Measurements from ENCODE around the gene RNU6-1. TPM values are rescaled to one million over a fixed set of nuclear protein-coding genes. Genes with fewer than 3 reads are reported as not detected.

The RNU6-1 gene
- total RNA-seq, 2 donors from 2014 or later: not detected

DNA sequence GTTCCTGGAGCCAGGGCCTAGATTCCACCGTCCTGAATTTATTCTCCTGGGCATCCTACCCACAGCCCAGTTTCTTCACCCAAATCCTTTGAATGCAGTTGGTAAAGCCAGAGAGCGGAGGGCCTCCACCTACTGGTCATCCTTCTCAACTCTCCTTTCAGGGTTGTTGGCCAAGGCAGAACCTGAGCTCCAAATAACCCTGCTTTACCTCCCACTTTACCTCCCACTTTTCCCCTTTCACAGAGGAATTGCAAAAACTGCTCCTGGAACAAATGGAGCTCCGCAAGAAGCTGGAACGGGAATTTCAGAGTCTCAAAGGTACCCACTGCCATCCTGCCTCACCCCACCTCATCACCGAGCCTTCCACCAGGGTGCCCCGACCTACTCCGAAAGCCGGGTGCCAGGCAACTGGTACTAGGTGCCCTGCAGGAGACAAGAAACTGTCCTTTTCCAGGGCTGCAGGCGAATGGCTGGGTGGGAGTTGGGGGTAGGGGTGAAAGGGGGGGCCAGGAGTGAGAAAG lies 7.8 kb downstream of the RNU6-1 start:
- peaks cover 100% of the 10 kb centered on the region for H3K27me3 ChIP-seq (ENCODE audit: control insufficient read depth, insufficient read depth, low read length, poor library complexity, severe bottlenecking)
- peak; percentile 82 for DNase-seq
- Mint-ChIP-seq H3K27ac (no peak overlapping the region), H3K9me3 (no peaks in the 10 kb centered on the region), H3K36me3 (ENCODE audit: low read depth) (no peaks in the 10 kb centered on the region), H3K4me1 (peaks cover 27% of the 10 kb centered on the region), H3K4me3 (no peak overlapping the region), H3K27me3 (ENCODE audit: insufficient read depth) (peaks cover 97% of the 10 kb centered on the region)
- H3K36me3 ChIP-seq (ENCODE audit: control insufficient read depth, insufficient read depth, low read length): no peaks in the 10 kb centered on the region
- 0 to 15% methylated on average over 3 to 9 of the region's 9 CpGs for WGBS, 2 experiments (ENCODE audit: insufficient coverage in 1 of 2, insufficient read length in 1 of 2)
- no peaks in the 10 kb centered on the region for H3K9me3 ChIP-seq (ENCODE audit: control insufficient read depth, low read length)
- no peak overlapping the region for H3K9ac ChIP-seq (ENCODE audit: extremely low read depth, low read length, poor library complexity, severe bottlenecking)
- H3K4me1 ChIP-seq (ENCODE audit: control insufficient read depth, insufficient read depth, low read length): peaks cover 4% of the 10 kb centered on the region
- TF ChIP-seq, protein P1, sequence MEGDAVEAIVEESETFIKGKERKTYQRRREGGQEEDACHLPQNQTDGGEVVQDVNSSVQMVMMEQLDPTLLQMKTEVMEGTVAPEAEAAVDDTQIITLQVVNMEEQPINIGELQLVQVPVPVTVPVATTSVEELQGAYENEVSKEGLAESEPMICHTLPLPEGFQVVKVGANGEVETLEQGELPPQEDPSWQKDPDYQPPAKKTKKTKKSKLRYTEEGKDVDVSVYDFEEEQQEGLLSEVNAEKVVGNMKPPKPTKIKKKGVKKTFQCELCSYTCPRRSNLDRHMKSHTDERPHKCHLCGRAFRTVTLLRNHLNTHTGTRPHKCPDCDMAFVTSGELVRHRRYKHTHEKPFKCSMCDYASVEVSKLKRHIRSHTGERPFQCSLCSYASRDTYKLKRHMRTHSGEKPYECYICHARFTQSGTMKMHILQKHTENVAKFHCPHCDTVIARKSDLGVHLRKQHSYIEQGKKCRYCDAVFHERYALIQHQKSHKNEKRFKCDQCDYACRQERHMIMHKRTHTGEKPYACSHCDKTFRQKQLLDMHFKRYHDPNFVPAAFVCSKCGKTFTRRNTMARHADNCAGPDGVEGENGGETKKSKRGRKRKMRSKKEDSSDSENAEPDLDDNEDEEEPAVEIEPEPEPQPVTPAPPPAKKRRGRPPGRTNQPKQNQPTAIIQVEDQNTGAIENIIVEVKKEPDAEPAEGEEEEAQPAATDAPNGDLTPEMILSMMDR (conservative IDR thresholded peaks at IDR 0.05): peak; percentile 76
- no peak overlapping the region for H3K4me3 ChIP-seq (ENCODE audit: low read length)
- H3K27ac ChIP-seq (ENCODE audit: low read depth, low read length): no peak overlapping the region

DNA sequence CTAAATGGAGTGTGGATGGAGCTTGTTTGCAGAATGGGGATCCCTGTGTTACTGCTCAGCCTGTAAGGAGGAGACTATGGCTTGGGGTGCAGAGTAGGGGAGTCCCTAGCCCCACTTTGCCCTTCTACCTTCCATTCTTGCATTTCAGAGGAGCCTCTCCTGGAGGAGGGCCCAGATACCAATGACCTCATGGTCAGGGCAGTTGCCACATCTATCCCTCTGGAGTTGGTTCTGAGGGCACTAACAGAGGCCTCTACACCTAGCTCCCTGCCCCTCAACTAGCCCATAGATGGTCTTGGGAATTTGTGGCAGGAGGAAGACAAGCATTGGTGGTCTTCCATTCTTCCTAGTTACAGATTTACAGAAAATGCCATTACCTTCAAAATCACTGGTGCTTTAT lies 8.5 kb downstream of the RNU6-1 start:
- Mint-ChIP-seq H3K27ac (no peak overlapping the region), H3K36me3 (ENCODE audit: low read depth) (no peaks in the 10 kb centered on the region), H3K9me3 (peaks cover under 1% of the 10 kb centered on the region), H3K4me1 (peaks cover 23% of the 10 kb centered on the region), H3K4me3 (no peak overlapping the region), H3K27me3 (ENCODE audit: insufficient read depth) (peaks cover 97% of the 10 kb centered on the region)
- peaks cover 100% of the 10 kb centered on the region for H3K27me3 ChIP-seq (ENCODE audit: control insufficient read depth, insufficient read depth, low read length, poor library complexity, severe bottlenecking)
- H3K4me1 ChIP-seq (ENCODE audit: control insufficient read depth, insufficient read depth, low read length): peaks cover 4% of the 10 kb centered on the region
- H3K27ac ChIP-seq (ENCODE audit: low read depth, low read length): no peak overlapping the region
- no peaks in the 10 kb centered on the region for H3K9me3 ChIP-seq (ENCODE audit: control insufficient read depth, low read length)
- no peak overlapping the region for H3K9ac ChIP-seq (ENCODE audit: extremely low read depth, low read length, poor library complexity, severe bottlenecking)
- TF ChIP-seq, protein P1 (conservative IDR thresholded peaks at IDR 0.05): no peak
- no peaks in the 10 kb centered on the region for H3K36me3 ChIP-seq (ENCODE audit: control insufficient read depth, insufficient read depth, low read length)
- H3K4me3 ChIP-seq (ENCODE audit: low read length): no peak overlapping the region
- no peak for DNase-seq

DNA sequence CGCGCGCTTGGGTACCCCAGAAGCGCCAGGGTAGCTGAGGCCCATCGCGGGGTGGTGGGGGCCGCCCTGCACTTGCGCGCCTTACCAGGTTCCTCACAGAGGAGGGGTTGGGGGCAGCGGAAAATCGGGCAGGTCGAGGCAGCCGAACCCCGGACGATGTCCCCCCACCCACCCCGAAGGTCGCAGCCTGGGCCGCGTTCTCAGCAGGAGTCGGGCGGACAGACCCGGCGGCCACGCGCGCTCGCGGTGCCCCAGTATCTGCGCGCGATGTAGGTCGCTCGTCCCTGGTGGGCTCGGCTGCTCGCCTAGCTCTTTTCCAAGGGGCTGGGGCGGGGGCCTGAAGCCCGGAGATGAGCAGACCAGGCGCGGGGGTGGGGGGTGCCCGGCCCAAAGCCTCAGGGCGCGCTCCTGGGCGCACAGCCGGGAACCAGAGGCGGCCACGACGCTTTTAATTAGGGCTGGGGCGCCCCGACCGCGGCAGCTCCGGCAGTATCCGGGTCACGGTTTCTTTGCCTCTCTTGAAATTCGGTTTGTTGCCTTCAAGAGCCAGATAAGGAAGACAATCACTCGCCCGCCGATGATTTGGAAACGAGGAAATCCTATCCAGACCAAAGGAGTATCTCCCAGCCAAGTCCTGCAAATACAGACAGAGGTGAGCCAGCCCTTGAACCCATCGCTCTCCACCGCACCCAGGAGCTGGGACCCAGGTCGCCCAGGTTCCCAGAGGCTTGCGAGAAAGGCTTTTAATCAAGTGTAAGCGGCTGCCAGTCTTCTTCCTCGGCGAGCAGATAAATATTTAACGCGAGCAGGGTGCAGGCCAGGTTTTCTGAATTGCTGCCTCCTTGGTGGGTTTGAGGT lies 10.0 kb downstream of the RNU6-1 start:
- Mint-ChIP-seq H3K4me3 (peak overlapping the region; percentile 34), H3K36me3 (ENCODE audit: low read depth) (no peaks in the 10 kb centered on the region), H3K27ac (no peak overlapping the region), H3K4me1 (peaks cover 23% of the 10 kb centered on the region), H3K27me3 (ENCODE audit: insufficient read depth) (peaks cover 97% of the 10 kb centered on the region), H3K9me3 (peaks cover 5% of the 10 kb centered on the region)
- no peak overlapping the region for H3K27ac ChIP-seq (ENCODE audit: low read depth, low read length)
- no peak overlapping the region for H3K4me3 ChIP-seq (ENCODE audit: low read length)
- DNase-seq: peak; percentile 64
- no peaks in the 10 kb centered on the region for H3K36me3 ChIP-seq (ENCODE audit: control insufficient read depth, insufficient read depth, low read length)
- TF ChIP-seq, protein P1 (conservative IDR thresholded peaks at IDR 0.05): no peak
- H3K4me1 ChIP-seq (ENCODE audit: control insufficient read depth, insufficient read depth, low read length): peaks cover 4% of the 10 kb centered on the region
- no peaks in the 10 kb centered on the region for H3K9me3 ChIP-seq (ENCODE audit: control insufficient read depth, low read length)
- H3K27me3 ChIP-seq (ENCODE audit: control insufficient read depth, insufficient read depth, low read length, poor library complexity, severe bottlenecking): peaks cover 100% of the 10 kb centered on the region
- WGBS, 2 experiments (ENCODE audit: insufficient coverage in 1 of 2, insufficient read length in 1 of 2): 7 to 20% methylated on average over 17 to 68 of the region's 68 CpGs
- no peak overlapping the region for H3K9ac ChIP-seq (ENCODE audit: extremely low read depth, low read length, poor library complexity, severe bottlenecking)
